ENCODE data around the gene OR51I1. TPM values are rescaled to one million over a fixed set of nuclear protein-coding genes. Genes with fewer than 3 reads are reported as not detected.

Gene OR51I1
- total RNA-seq, 6 experiments from 2014 or later = not detected

- DNase-seq = no peak
- H3K36me3 Mint-ChIP-seq (ENCODE audit: low read depth) = no peaks in the 10 kb centered on the region
- no peak overlapping the region for H3K4me3 Mint-ChIP-seq
- H3K27ac Mint-ChIP-seq = no peak overlapping the region
- no peaks in the 10 kb centered on the region for H3K4me1 Mint-ChIP-seq (ENCODE audit: low read depth)
- TF ChIP-seq, protein P1, sequence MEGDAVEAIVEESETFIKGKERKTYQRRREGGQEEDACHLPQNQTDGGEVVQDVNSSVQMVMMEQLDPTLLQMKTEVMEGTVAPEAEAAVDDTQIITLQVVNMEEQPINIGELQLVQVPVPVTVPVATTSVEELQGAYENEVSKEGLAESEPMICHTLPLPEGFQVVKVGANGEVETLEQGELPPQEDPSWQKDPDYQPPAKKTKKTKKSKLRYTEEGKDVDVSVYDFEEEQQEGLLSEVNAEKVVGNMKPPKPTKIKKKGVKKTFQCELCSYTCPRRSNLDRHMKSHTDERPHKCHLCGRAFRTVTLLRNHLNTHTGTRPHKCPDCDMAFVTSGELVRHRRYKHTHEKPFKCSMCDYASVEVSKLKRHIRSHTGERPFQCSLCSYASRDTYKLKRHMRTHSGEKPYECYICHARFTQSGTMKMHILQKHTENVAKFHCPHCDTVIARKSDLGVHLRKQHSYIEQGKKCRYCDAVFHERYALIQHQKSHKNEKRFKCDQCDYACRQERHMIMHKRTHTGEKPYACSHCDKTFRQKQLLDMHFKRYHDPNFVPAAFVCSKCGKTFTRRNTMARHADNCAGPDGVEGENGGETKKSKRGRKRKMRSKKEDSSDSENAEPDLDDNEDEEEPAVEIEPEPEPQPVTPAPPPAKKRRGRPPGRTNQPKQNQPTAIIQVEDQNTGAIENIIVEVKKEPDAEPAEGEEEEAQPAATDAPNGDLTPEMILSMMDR (IDR thresholded peaks at IDR 0.05) = no peak
- H3K9me3 Mint-ChIP-seq = no peaks in the 10 kb centered on the region
- peaks cover 2% of the 10 kb centered on the region for H3K27me3 Mint-ChIP-seq (ENCODE audit: insufficient read depth)
These were observed 20.3 kb downstream of the OR51I1 start for GRCh38 chr11:5420993-5421392.

GRCh38 chr11:5405173-5405572 lies 36.1 kb downstream of the OR51I1 start:
- Mint-ChIP-seq H3K36me3 (ENCODE audit: low read depth) (no peaks in the 10 kb centered on the region), H3K4me3 (no peak overlapping the region), H3K27me3 (ENCODE audit: insufficient read depth) (peaks cover 3% of the 10 kb centered on the region; the same call in 1 of the 2 replicates), H3K27ac (no peak overlapping the region), H3K4me1 (ENCODE audit: low read depth) (no peaks in the 10 kb centered on the region), H3K9me3 (no peaks in the 10 kb centered on the region)
- TF ChIP-seq, protein P1 (IDR thresholded peaks at IDR 0.05) = no peak
- no peak for DNase-seq

DNA sequence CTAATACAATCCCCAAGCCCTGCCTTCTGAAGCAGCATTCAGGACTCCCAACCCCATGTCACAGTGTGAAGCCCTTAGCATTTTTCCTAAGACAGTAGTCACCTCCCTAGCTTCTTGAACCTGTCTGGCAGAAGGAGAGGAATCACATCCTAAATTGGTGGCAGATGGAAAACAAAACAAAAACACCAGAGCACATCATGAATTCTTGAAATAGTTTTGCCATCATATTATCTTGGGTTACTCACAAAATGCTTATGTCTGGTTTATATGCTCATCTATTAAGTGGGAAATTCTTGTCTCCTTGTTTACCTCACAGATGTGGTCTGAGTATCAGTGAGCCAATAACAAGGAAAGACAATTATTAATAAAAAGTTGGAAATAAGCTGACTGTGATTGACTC lies 42.4 kb downstream of the OR51I1 start:
- Mint-ChIP-seq H3K36me3 (ENCODE audit: low read depth) (no peaks in the 10 kb centered on the region), H3K27ac (no peak overlapping the region), H3K4me3 (no peak overlapping the region), H3K27me3 (ENCODE audit: insufficient read depth) (peaks cover 7% of the 10 kb centered on the region; the same call in 1 of the 2 replicates), H3K9me3 (no peaks in the 10 kb centered on the region), H3K4me1 (ENCODE audit: low read depth) (no peaks in the 10 kb centered on the region)
- TF ChIP-seq, protein P1 (IDR thresholded peaks at IDR 0.05) = no peak
- no peak for DNase-seq

- H3K27ac Mint-ChIP-seq = no peak overlapping the region
These were observed 47.2 kb downstream of the OR51I1 start for GRCh38 chr11:5394091-5394490.

More at GRCh38 chr11:5394091-5394490, 47.2 kb downstream of the OR51I1 start:
- Mint-ChIP-seq H3K36me3 (ENCODE audit: low read depth) (no peaks in the 10 kb centered on the region), H3K9me3 (no peaks in the 10 kb centered on the region), H3K4me1 (ENCODE audit: low read depth) (no peaks in the 10 kb centered on the region), H3K4me3 (no peak overlapping the region), H3K27me3 (ENCODE audit: insufficient read depth) (peaks cover 7% of the 10 kb centered on the region)
- no peak for DNase-seq
- TF ChIP-seq, protein P1 (IDR thresholded peaks at IDR 0.05) = no peak

Other genes with a start within 250 kb of the OR51I1 start
- gene OR51V1, start 240.8 kb downstream of the OR51I1 start, total RNA-seq (2021; fragmentation: NEBNext Ultra II Directional; extraction: Animal tissue kit (Norgen Biotek cat#: 25700)) = not detected
- gene HBB, start 214.4 kb downstream of the OR51I1 start, total RNA-seq (2021; fragmentation: NEBNext Ultra II Directional; extraction: Animal tissue kit (Norgen Biotek cat#: 25700)) = not detected
- not detected for gene HBD, start 207.0 kb downstream of the OR51I1 start, total RNA-seq (2021; fragmentation: NEBNext Ultra II Directional; extraction: Animal tissue kit (Norgen Biotek cat#: 25700))
- gene HBG1, start 191.7 kb downstream of the OR51I1 start, total RNA-seq (2021; fragmentation: NEBNext Ultra II Directional; extraction: Animal tissue kit (Norgen Biotek cat#: 25700)) = not detected
- gene HBG2, start 186.7 kb downstream of the OR51I1 start, total RNA-seq (2021; fragmentation: NEBNext Ultra II Directional; extraction: Animal tissue kit (Norgen Biotek cat#: 25700)) = not detected
- gene HBE1, start 171.6 kb downstream of the OR51I1 start, total RNA-seq (2021; fragmentation: NEBNext Ultra II Directional; extraction: Animal tissue kit (Norgen Biotek cat#: 25700)) = not detected
- not detected for gene OR51B4, start 139.6 kb downstream of the OR51I1 start, total RNA-seq (2021; fragmentation: NEBNext Ultra II Directional; extraction: Animal tissue kit (Norgen Biotek cat#: 25700))
- not detected for gene OR51B2, start 117.2 kb downstream of the OR51I1 start, total RNA-seq (2021; fragmentation: NEBNext Ultra II Directional; extraction: Animal tissue kit (Norgen Biotek cat#: 25700))
- gene OR51B5, start 98.0 kb downstream of the OR51I1 start, total RNA-seq (2021; fragmentation: NEBNext Ultra II Directional; extraction: Animal tissue kit (Norgen Biotek cat#: 25700)) = under 1 TPM in 4 of 6 experiments, not detected in 2; 0.30 to 0.53 (median 0.42) TPM
- gene OR51B6, start 90.0 kb downstream of the OR51I1 start, total RNA-seq (2021; fragmentation: NEBNext Ultra II Directional; extraction: Animal tissue kit (Norgen Biotek cat#: 25700)) = not detected
- gene OR51M1, start 57.7 kb downstream of the OR51I1 start, total RNA-seq (2021; fragmentation: NEBNext Ultra II Directional; extraction: Animal tissue kit (Norgen Biotek cat#: 25700)) = under 1 TPM in 1 of 6 experiments, not detected in 5; 0.09 TPM
- not detected for gene OR51Q1, start 19.4 kb downstream of the OR51I1 start, total RNA-seq (2021; fragmentation: NEBNext Ultra II Directional; extraction: Animal tissue kit (Norgen Biotek cat#: 25700))
- not detected for gene OR51I2, start 7.8 kb upstream of the OR51I1 start, total RNA-seq (2021; fragmentation: NEBNext Ultra II Directional; extraction: Animal tissue kit (Norgen Biotek cat#: 25700))
- not detected for gene OR52D1, start 47.2 kb upstream of the OR51I1 start, total RNA-seq (2021; fragmentation: NEBNext Ultra II Directional; extraction: Animal tissue kit (Norgen Biotek cat#: 25700))
- gene UBQLN3, start 68.4 kb upstream of the OR51I1 start, total RNA-seq (2021; fragmentation: NEBNext Ultra II Directional; extraction: Animal tissue kit (Norgen Biotek cat#: 25700)) = not detected
- gene UBQLNL, start 75.2 kb upstream of the OR51I1 start, total RNA-seq (2021; fragmentation: NEBNext Ultra II Directional; extraction: Animal tissue kit (Norgen Biotek cat#: 25700)) = under 1 TPM in 5 of 6 experiments, not detected in 1; 0.07 to 0.17 (median 0.11) TPM
- gene OR52H1, start 107.0 kb upstream of the OR51I1 start, total RNA-seq (2021; fragmentation: NEBNext Ultra II Directional; extraction: Animal tissue kit (Norgen Biotek cat#: 25700)) = not detected
- not detected for gene OR52B6, start 139.4 kb upstream of the OR51I1 start, total RNA-seq (2021; fragmentation: NEBNext Ultra II Directional; extraction: Animal tissue kit (Norgen Biotek cat#: 25700))
- gene TRIM6, start 155.1 kb upstream of the OR51I1 start, total RNA-seq (2021; fragmentation: NEBNext Ultra II Directional; extraction: Animal tissue kit (Norgen Biotek cat#: 25700)) = 1 to 10 TPM; 4.0 to 9.0 (median 6.6) TPM
- gene TRIM34, start 183.5 kb upstream of the OR51I1 start, total RNA-seq (2021; fragmentation: NEBNext Ultra II Directional; extraction: Animal tissue kit (Norgen Biotek cat#: 25700)) = 1 to 10 TPM; 3.8 to 6.9 (median 4.9) TPM
- 10 to 100 TPM; 35.7 to 49.4 (median 43.5) TPM for gene TRIM5, start 243.6 kb upstream of the OR51I1 start, total RNA-seq (2021; fragmentation: NEBNext Ultra II Directional; extraction: Animal tissue kit (Norgen Biotek cat#: 25700))
- 100 to 1,000 TPM in 5 of 6 experiments, 10 to 100 TPM in 1; 77.9 to 131 (median 118) TPM for gene TRIM22, start 248.3 kb upstream of the OR51I1 start, total RNA-seq (2021; fragmentation: NEBNext Ultra II Directional; extraction: Animal tissue kit (Norgen Biotek cat#: 25700))

All from HFFc6 (cell line).